HG03097 (cell line): ENCODE results near the gene KLHL21.
"Not testable (repeated sequence)": the region's sequence is repeated elsewhere in the genome, so short reads cannot be mapped to it uniquely, and the experiment has no call there.

Experiments
- ATAC-seq: cut with Tn5 transposase; IDR thresholded peaks from one replicate; pipeline ENCODE4 v1.9.1; 2021; ENCODE audit not compliant: unreplicated experiment, low FRiP score

KLHL21 gene

GRCh38 chr1:6602669-6603237 is at the start of gene KLHL21:
Gene KLHL21 (minus strand): TSS chr1:6602869. CDS start chr1:6602817, 52 bp downstream.
- ATAC-seq: peak; percentile 50

- no peak for ATAC-seq
Measured at GRCh38 chr1:6651909-6652308, 49.2 kb upstream of the KLHL21 start.

GRCh38 chr1:6648556-6648955 is 45.9 kb upstream of the KLHL21 start:
- ATAC-seq: no peak

- ATAC-seq: no peak
Measured at GRCh38 chr1:6646499-6647148, 44.0 kb upstream of the KLHL21 start.

GRCh38 chr1:6645018-6645417 is 42.3 kb upstream of the KLHL21 start:
- no peak for ATAC-seq

- ATAC-seq: not testable (repeated sequence)
Measured at GRCh38 chr1:6640867-6641266, 38.2 kb upstream of the KLHL21 start.

- ATAC-seq: no peak
Measured at GRCh38 chr1:6638226-6638625, 35.6 kb upstream of the KLHL21 start.

- ATAC-seq: no peak
Measured at GRCh38 chr1:6637770-6638169, 35.1 kb upstream of the KLHL21 start.

GRCh38 chr1:6636778-6637177 is 34.1 kb upstream of the KLHL21 start:
- not testable (repeated sequence) for ATAC-seq

- ATAC-seq: no peak
Measured at GRCh38 chr1:6635910-6636760, 33.5 kb upstream of the KLHL21 start.

GRCh38 chr1:6635161-6635909 is 32.7 kb upstream of the KLHL21 start:
- no peak for ATAC-seq

- ATAC-seq: no peak
Measured at GRCh38 chr1:6634371-6635052, 31.8 kb upstream of the KLHL21 start.

- ATAC-seq: no peak
Measured at GRCh38 chr1:6632588-6633514, 30.2 kb upstream of the KLHL21 start.

GRCh38 chr1:6631058-6631457 is 28.4 kb upstream of the KLHL21 start:
- ATAC-seq: no peak

GRCh38 chr1:6630027-6630426 is 27.4 kb upstream of the KLHL21 start:
- ATAC-seq: no peak

- ATAC-seq: no peak
Measured at GRCh38 chr1:6628971-6629479, 26.4 kb upstream of the KLHL21 start.

- ATAC-seq: no peak
Measured at GRCh38 chr1:6627841-6628545, 25.3 kb upstream of the KLHL21 start.

- no peak for ATAC-seq
Measured at GRCh38 chr1:6627031-6627430, 24.4 kb upstream of the KLHL21 start.
